ENCODE results near the gene UPK1B. TPM values are rescaled to one million over a fixed set of nuclear protein-coding genes. Genes with fewer than 3 reads are reported as not detected.

UPK1B gene
- total and polyA plus RNA-seq, 8 donors = 0.91 to 6.6 (median 3.2) TPM

DNA sequence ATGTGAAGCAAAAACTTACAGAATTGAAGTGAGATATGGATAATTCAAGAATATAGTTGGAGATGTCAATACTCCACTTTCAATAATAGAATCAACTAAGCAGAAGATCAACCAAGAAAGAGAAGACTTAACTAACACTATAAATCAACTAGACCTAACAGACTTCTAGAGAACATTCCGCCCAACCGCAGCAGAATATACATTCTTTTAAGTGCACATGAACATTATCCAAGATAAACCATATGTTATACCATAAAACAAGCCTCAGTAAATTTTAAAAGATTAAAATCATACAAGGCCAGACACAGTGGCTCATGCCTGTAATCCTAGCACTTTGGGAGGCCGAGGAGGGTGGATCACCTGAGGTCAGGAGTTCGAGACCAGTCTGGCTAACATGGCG lies 32.9 kb upstream of the UPK1B start:
- H3K4me3 ChIP-seq = no peak overlapping the region
- H3K27ac ChIP-seq = no peak overlapping the region
- ATAC-seq = no peak
- intact Hi-C loops (cut with DNase I) = loop anchor here in 1 of 3 donors (10.0 kb wide), 1 partner anchor 104 kb away; the partner anchor contains the start of gene B4GALT4
- no peak for FAIRE-seq
- DNase-seq = no peak
- TF ChIP-seq, protein P1, sequence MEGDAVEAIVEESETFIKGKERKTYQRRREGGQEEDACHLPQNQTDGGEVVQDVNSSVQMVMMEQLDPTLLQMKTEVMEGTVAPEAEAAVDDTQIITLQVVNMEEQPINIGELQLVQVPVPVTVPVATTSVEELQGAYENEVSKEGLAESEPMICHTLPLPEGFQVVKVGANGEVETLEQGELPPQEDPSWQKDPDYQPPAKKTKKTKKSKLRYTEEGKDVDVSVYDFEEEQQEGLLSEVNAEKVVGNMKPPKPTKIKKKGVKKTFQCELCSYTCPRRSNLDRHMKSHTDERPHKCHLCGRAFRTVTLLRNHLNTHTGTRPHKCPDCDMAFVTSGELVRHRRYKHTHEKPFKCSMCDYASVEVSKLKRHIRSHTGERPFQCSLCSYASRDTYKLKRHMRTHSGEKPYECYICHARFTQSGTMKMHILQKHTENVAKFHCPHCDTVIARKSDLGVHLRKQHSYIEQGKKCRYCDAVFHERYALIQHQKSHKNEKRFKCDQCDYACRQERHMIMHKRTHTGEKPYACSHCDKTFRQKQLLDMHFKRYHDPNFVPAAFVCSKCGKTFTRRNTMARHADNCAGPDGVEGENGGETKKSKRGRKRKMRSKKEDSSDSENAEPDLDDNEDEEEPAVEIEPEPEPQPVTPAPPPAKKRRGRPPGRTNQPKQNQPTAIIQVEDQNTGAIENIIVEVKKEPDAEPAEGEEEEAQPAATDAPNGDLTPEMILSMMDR (IDR thresholded peaks at IDR 0.05) = no peak
- no peaks in the 10 kb centered on the region for H3K4me1 ChIP-seq
- no peaks in the 10 kb centered on the region for H3K27me3 ChIP-seq
- H3K9me3 ChIP-seq = no peaks in the 10 kb centered on the region
- WGBS, 2 donors = 94 to 95% methylated on average over 5 of the region's 5 CpGs
- no peaks in the 10 kb centered on the region for H3K36me3 ChIP-seq

DNA sequence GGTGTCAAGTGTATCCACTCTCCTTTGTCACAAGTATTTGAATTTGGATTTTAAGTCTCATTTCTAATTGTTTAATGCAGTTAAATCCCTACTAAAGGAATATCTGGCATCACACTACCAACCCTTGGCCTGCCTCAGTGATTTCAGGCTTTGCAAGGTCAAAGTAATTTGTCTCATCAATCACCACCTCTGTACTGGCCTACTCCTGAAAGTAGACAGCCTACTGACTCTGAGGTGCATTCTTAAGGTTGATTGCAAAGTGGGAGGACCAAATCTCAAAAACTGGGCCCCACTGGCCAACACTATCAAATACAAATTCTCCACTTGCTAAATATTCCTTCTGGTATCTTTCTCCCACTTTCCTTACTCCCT lies 28.3 kb upstream of the UPK1B start:
- Histone ChIP-seq H3K4me3 (no peak overlapping the region), H3K9me3 (no peaks in the 10 kb centered on the region), H3K27ac (no peak overlapping the region), H3K4me1 (no peaks in the 10 kb centered on the region), H3K27me3 (no peaks in the 10 kb centered on the region), H3K36me3 (no peaks in the 10 kb centered on the region)
- no peak for DNase-seq
- ATAC-seq = peak in 3 of 4 donors; percentile 24 to 36 (median 31)
- intact Hi-C loops (cut with DNase I) = loop anchor here in 1 of 3 donors (10.0 kb wide), 1 partner anchor 100 kb away; the partner anchor contains the start of gene B4GALT4
- no peak for FAIRE-seq
- TF ChIP-seq, protein P1 (IDR thresholded peaks at IDR 0.05) = no peak

DNA sequence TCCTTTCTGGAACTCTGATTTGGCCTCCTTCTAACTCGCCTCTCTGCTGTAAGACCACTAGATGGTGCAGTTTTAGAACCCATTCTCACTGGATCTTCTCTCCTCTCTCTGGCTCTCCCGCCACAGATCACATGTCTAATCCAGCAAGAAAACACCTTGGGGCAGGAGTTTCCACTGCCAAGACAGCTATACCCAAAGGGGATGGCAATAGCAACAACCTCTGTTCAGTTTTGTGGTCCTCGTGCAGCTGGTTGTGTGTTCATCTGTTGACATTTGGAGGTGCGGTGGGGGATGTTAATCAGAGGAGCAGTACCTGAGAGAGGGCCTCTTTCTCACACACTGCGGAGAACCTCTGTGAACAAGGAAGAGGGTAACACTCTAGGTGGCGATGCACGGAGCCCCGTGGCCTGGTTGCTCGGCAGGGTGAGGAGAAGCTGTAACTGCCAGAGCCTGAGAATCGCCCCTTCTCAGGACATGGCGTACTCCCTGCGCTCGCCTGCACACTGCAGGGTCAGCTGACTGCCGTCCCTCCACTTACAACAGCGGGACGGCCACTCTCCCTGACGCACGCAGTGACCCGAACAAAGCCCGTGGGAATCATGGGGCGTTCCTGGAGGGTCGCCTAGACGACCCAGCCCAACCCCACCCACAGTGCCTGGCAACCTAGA lies 27.8 kb upstream of the UPK1B start, which contains the start of gene TEX55:
Gene TEX55, plus strand, starts transcription at position 666 of the 668 bp plus-strand sequence. CDS start 25 bp downstream, outside the sequence.
- Histone ChIP-seq H3K27ac (no peak within 1 kb of the TSS), H3K27me3 (no peaks in the 10 kb centered on the region), H3K9me3 (no peaks in the 10 kb centered on the region), H3K4me3 (no peak within 1 kb of the TSS), H3K36me3 (no peaks in the 10 kb centered on the region), H3K4me1 (no peaks in the 10 kb centered on the region)
- intact Hi-C loops (cut with DNase I) = loop anchor here in 1 of 3 donors (10.0 kb wide), 1 partner anchor 99 kb away; the partner anchor contains the start of gene B4GALT4
- FAIRE-seq (no peak), DNase-seq (peak in 2 of 6 donors; percentile 26 to 43), ATAC-seq (peak; percentile 80 to 97 (median 94))
- WGBS, 2 donors = 71 to 74% methylated on average over 23 of the region's 23 CpGs
- TF ChIP-seq, protein P1 (IDR thresholded peaks at IDR 0.05) = peak; percentile 31 to 54 (median 34)

DNA sequence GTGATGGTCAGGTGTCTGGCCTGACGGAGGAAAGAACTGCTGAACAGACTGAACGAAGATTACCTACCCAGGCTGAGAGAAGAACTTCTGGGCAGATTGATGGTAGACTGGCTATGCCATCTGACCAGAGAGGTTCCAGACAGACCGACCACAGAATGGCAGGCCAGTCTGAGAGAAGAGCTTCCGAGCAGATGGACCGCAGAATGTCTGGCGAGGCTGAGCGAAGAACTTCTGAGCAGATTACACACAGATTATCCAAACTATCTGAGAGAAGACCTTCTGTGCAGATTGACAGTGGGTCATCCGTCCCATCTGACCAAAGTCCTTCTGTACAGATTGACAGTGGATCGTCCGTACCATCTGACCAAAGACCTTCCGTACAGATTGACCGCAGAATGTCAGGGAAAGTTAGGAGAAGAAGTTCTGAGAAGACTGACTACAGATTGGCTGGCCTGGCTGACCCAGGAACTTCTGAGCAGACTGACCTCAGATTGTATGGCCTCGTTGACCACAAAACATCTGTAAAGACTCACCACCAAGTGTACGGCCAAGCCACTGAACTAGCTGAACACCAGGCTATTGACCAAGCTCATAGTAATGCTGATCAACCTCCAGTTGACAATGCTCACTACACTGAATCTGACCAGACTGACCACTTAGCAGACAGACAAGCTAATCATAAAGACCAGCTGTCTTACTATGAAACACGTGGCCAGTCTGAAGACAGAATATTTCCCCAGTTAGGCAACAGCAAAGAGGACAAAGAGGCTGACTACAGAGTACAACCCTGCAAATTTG lies 26.6 kb upstream of the UPK1B start:
- DNase-seq = no peak
- intact Hi-C loops (cut with DNase I) = loop anchor here in 1 of 3 donors (10.0 kb wide), 1 partner anchor 98 kb away; the partner anchor contains the start of gene B4GALT4
- Histone ChIP-seq H3K4me3 (no peak overlapping the region), H3K27ac (no peak overlapping the region), H3K36me3 (no peaks in the 10 kb centered on the region), H3K9me3 (no peaks in the 10 kb centered on the region), H3K27me3 (no peaks in the 10 kb centered on the region), H3K4me1 (no peaks in the 10 kb centered on the region)
- no peak for ATAC-seq
- WGBS, 2 donors = 82 to 86% methylated on average over 15 of the region's 15 CpGs
- TF ChIP-seq, protein P1 (IDR thresholded peaks at IDR 0.05) = no peak
- no peak for FAIRE-seq
